SJCRH30 (cell line): ENCODE measurements around the gene RUFY1. TPM values are rescaled to one million over a fixed set of nuclear protein-coding genes. Genes with fewer than 3 reads are reported as not detected.

ENCODE experiments used
- DNase-seq, 2 experiments: peaks; one replicate each; pipeline ENCODE4 v3.0.0-alpha.2; 2015 to 2020
- H3K27ac ChIP-seq: fragments of 250-450 bp; sonication (Bioruptor Pico); 2 replicates; pipeline ENCODE4 v1.5.1; 2020; ENCODE audit warnings: mild to moderate bottlenecking, moderate library complexity
- H3K27me3 ChIP-seq: fragments of 250-450 bp; sonication (Bioruptor Pico); 2 replicates; pipeline ENCODE4 v1.5.1; 2020; ENCODE audit warnings: mild to moderate bottlenecking, moderate library complexity
- H3K36me3 ChIP-seq: fragments of 250-450 bp; sonication (Bioruptor Pico); 2 replicates; pipeline ENCODE4 v1.5.1; 2020; ENCODE audit warnings: mild to moderate bottlenecking, moderate library complexity
- H3K4me1 ChIP-seq: fragments of 250-450 bp; sonication (Bioruptor Pico); 2 replicates; pipeline ENCODE4 v1.5.1; 2020; ENCODE audit warnings: mild to moderate bottlenecking, moderate library complexity
- H3K4me3 ChIP-seq: fragments of 250-450 bp; sonication (Bioruptor Pico); 2 replicates; pipeline ENCODE4 v1.5.1; 2020; ENCODE audit warnings: mild to moderate bottlenecking, moderate library complexity
- H3K9me3 ChIP-seq: fragments of 250-450 bp; sonication (Bioruptor Pico); replicated peaks from 2 replicates; pipeline ENCODE4 v1.5.1; 2020; ENCODE audit warnings: mild to moderate bottlenecking, moderate library complexity
- total RNA-seq: library from RNA; depleted of rRNA; stranded (reverse); fragments of >200 nt; shearing (Covaris generic); gene quantifications from 2 replicates; pipeline ENCODE4 v1.2.3, GENCODE V29; 2014

RUFY1 gene
- total RNA-seq, 1 experiment from 2014 or later = 25.7 TPM

- no peaks in the 10 kb centered on the region for H3K4me1 ChIP-seq
- no peak for DNase-seq
- no peaks in the 10 kb centered on the region for H3K9me3 ChIP-seq
- H3K36me3 ChIP-seq = peaks cover 37% of the 10 kb centered on the region
- no peak overlapping the region for H3K4me3 ChIP-seq
- H3K27ac ChIP-seq = no peak overlapping the region
- no peaks in the 10 kb centered on the region for H3K27me3 ChIP-seq
Measured at GRCh38 chr5:179564526-179564925, 14.2 kb downstream of the RUFY1 start.

- peak in 1 of 2 experiments; percentile 14 for DNase-seq
- Histone ChIP-seq H3K27ac (no peak overlapping the region), H3K36me3 (peaks cover 46% of the 10 kb centered on the region), H3K27me3 (no peaks in the 10 kb centered on the region), H3K4me1 (no peaks in the 10 kb centered on the region), H3K4me3 (no peak overlapping the region), H3K9me3 (no peaks in the 10 kb centered on the region)
Measured at GRCh38 chr5:179568721-179569120, 18.4 kb downstream of the RUFY1 start.

GRCh38 chr5:179572386-179572785 is 22.0 kb downstream of the RUFY1 start:
- Histone ChIP-seq H3K4me1 (no peaks in the 10 kb centered on the region), H3K4me3 (no peak overlapping the region), H3K27me3 (no peaks in the 10 kb centered on the region), H3K27ac (no peak overlapping the region), H3K36me3 (peaks cover 41% of the 10 kb centered on the region), H3K9me3 (no peaks in the 10 kb centered on the region)
- no peak for DNase-seq

GRCh38 chr5:179577286-179577960 is 27.1 kb downstream of the RUFY1 start:
- H3K36me3 ChIP-seq = peaks cover 19% of the 10 kb centered on the region
- H3K4me3 ChIP-seq = no peak overlapping the region

DNA sequence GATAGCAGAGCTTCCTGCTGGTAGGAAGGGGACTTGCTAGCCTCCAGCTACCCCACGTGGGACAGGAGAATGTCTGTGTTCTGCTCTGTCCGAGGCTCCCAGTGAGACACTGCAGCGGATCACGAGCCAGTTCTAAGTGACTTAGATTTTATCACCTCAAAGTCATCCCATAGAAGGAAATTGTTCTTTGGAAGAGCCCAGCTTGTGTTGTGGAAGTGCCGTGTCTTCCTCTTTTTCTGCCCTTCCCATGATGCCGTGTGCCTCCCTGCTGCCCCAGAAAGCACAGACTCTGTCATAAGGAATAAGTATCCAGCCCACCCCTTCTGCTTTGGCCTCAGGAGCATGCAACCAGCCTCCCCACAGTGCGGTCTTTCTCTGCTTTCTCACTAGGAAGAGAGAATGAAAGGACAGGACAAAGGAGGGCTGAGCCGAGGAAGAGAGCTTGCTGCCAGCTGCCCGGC is 35.6 kb downstream of the RUFY1 start:
- Histone ChIP-seq H3K36me3 (peaks cover 32% of the 10 kb centered on the region), H3K9me3 (no peaks in the 10 kb centered on the region)
- no peak for DNase-seq

More at GRCh38 chr5:179577286-179577960, 27.1 kb downstream of the RUFY1 start:
- DNase-seq = no peak
- H3K4me1 ChIP-seq = no peaks in the 10 kb centered on the region
- H3K9me3 ChIP-seq = no peaks in the 10 kb centered on the region
- no peak overlapping the region for H3K27ac ChIP-seq
- H3K27me3 ChIP-seq = no peaks in the 10 kb centered on the region

GRCh38 chr5:179588166-179588565 is 37.8 kb downstream of the RUFY1 start:
- Histone ChIP-seq H3K4me1 (no peaks in the 10 kb centered on the region), H3K36me3 (peaks cover 36% of the 10 kb centered on the region), H3K4me3 (no peak overlapping the region), H3K9me3 (no peaks in the 10 kb centered on the region), H3K27ac (no peak overlapping the region), H3K27me3 (no peaks in the 10 kb centered on the region)
- DNase-seq = no peak

More for the DNA sequence above, 35.6 kb downstream of the RUFY1 start:
- Histone ChIP-seq H3K27me3 (no peaks in the 10 kb centered on the region), H3K4me3 (no peak overlapping the region), H3K27ac (no peak overlapping the region), H3K4me1 (no peaks in the 10 kb centered on the region)

- Histone ChIP-seq H3K4me3 (no peak overlapping the region), H3K27ac (no peak overlapping the region), H3K4me1 (no peaks in the 10 kb centered on the region), H3K27me3 (no peaks in the 10 kb centered on the region), H3K36me3 (peaks cover 40% of the 10 kb centered on the region), H3K9me3 (no peaks in the 10 kb centered on the region)
- no peak for DNase-seq
Measured at GRCh38 chr5:179595916-179596315, 45.6 kb downstream of the RUFY1 start.

DNA sequence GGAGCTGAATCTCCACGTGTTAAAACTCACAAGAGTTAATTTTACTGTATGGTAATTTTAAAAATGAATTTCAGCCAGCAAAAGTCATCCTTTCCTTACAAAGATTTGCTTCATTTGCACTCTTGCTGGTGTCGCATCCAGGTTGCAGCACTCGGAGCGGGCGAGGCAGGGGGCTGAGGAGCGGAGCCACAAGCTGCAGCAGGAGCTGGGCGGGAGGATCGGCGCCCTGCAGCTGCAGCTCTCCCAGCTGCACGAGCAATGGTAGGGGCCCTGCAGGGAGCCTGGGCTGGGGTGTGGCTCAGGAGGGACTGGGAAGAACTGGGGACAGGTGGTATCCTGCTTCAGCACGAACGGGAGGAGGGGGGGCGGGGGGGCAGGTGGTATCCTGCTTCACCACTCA is 46.1 kb downstream of the RUFY1 start:
- Histone ChIP-seq H3K27me3 (no peaks in the 10 kb centered on the region), H3K4me3 (no peak overlapping the region), H3K4me1 (no peaks in the 10 kb centered on the region), H3K9me3 (no peaks in the 10 kb centered on the region), H3K27ac (no peak overlapping the region), H3K36me3 (peaks cover 37% of the 10 kb centered on the region)
- no peak for DNase-seq

DNA sequence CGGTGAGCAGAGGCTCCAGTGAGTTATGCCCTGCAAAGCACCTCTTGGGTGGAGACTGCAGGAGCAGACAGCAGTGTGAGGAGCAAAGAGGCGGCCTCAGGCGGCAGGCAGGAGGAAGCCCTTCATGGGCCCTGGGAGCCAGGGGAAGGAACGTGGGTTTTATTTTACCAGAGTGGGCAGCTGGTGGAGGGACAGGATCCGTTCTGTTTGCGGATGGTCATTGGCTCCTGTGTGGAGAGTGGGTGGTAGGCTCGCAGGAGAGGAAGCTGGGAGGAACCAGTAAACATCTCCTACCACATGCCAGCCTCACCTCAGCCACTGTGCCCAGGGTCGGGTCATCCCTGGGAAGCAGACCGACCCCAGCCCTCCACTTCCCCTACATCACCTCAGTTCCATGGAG is 48.7 kb downstream of the RUFY1 start:
- no peaks in the 10 kb centered on the region for H3K9me3 ChIP-seq
- peaks cover 23% of the 10 kb centered on the region for H3K36me3 ChIP-seq
- no peak overlapping the region for H3K4me3 ChIP-seq
- H3K27me3 ChIP-seq = no peaks in the 10 kb centered on the region
- no peak overlapping the region for H3K27ac ChIP-seq
- no peaks in the 10 kb centered on the region for H3K4me1 ChIP-seq
- DNase-seq = no peak

- H3K27ac ChIP-seq = no peak overlapping the region
Measured at GRCh38 chr5:179599566-179599965, 49.2 kb downstream of the RUFY1 start.

DNA sequence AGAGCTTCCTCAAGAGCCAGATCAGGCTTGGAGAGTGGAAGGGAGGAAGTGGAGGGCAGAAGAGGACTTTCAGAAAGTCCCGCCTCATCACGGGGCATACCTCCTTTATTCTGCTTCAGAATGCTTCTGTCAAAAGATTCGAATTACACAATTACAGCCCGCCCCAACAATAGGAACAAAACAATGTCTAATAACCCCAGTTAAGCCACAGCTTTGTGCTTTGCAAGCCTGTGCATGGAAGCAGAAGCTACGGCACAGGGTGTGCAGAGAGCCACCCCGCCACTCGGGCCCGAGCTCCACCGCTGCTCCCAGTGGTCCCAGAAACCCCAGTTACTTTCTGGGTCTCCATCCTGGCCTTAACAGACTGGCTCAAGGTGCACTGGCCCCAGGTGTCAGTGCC is 49.6 kb downstream of the RUFY1 start:
- no peak for DNase-seq
- no peaks in the 10 kb centered on the region for H3K4me1 ChIP-seq
- no peaks in the 10 kb centered on the region for H3K27me3 ChIP-seq
- H3K27ac ChIP-seq = no peak overlapping the region
- no peaks in the 10 kb centered on the region for H3K9me3 ChIP-seq
- peaks cover 22% of the 10 kb centered on the region for H3K36me3 ChIP-seq
- H3K4me3 ChIP-seq = no peak overlapping the region

More at GRCh38 chr5:179599566-179599965, 49.2 kb downstream of the RUFY1 start:
- no peak for DNase-seq
- H3K36me3 ChIP-seq = peaks cover 26% of the 10 kb centered on the region
- H3K27me3 ChIP-seq = no peaks in the 10 kb centered on the region
- no peak overlapping the region for H3K4me3 ChIP-seq
- H3K9me3 ChIP-seq = no peaks in the 10 kb centered on the region
- no peaks in the 10 kb centered on the region for H3K4me1 ChIP-seq

DNA sequence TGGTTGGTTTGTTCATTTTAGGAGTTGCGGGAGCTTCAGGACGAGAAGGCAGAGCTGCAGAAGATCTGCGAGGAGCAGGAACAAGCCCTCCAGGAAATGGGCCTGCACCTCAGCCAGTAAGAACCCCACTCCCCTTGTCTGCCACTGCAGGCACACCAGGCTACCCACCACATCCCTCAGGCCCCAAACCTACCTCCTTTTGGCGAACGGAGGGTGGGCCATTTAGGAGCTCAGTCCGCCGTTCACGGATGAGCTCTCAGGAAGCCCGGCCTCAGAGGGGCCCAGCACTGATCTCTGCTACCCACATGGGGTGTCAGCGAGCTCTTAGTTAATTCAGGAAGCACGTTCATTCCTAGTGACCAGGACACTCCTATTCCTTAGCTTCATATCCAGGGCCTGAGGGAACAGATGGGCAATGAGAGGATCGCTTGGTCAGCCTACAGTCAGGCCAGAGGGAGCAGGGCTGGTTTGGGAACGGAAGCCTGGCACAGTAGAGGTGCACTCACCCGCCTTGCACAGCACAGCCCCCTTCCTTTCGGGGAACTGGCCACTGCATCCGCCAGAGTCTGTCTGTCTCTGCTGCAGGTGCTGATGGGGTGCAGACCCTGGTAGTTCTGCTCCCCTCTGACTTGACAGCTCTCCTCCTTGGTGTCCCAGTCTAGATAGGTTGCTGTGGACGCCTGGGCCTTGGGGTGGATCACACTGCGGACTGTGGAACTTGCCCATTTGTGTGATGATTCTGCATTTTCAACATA is 51.7 kb downstream of the RUFY1 start:
- no peak for DNase-seq
- H3K27ac ChIP-seq = no peak overlapping the region
- H3K36me3 ChIP-seq = peaks cover 19% of the 10 kb centered on the region

GRCh38 chr5:179603308-179603707 is 53.0 kb downstream of the RUFY1 start:
- H3K27me3 ChIP-seq = no peaks in the 10 kb centered on the region
- H3K9me3 ChIP-seq = no peaks in the 10 kb centered on the region
- DNase-seq = no peak
- H3K4me3 ChIP-seq = no peak overlapping the region
- peaks cover 20% of the 10 kb centered on the region for H3K36me3 ChIP-seq
- no peak overlapping the region for H3K27ac ChIP-seq
- H3K4me1 ChIP-seq = no peaks in the 10 kb centered on the region

More for the DNA sequence above, 51.7 kb downstream of the RUFY1 start:
- Histone ChIP-seq H3K4me1 (no peaks in the 10 kb centered on the region), H3K9me3 (no peaks in the 10 kb centered on the region), H3K27me3 (no peaks in the 10 kb centered on the region), H3K4me3 (no peak overlapping the region)

DNA sequence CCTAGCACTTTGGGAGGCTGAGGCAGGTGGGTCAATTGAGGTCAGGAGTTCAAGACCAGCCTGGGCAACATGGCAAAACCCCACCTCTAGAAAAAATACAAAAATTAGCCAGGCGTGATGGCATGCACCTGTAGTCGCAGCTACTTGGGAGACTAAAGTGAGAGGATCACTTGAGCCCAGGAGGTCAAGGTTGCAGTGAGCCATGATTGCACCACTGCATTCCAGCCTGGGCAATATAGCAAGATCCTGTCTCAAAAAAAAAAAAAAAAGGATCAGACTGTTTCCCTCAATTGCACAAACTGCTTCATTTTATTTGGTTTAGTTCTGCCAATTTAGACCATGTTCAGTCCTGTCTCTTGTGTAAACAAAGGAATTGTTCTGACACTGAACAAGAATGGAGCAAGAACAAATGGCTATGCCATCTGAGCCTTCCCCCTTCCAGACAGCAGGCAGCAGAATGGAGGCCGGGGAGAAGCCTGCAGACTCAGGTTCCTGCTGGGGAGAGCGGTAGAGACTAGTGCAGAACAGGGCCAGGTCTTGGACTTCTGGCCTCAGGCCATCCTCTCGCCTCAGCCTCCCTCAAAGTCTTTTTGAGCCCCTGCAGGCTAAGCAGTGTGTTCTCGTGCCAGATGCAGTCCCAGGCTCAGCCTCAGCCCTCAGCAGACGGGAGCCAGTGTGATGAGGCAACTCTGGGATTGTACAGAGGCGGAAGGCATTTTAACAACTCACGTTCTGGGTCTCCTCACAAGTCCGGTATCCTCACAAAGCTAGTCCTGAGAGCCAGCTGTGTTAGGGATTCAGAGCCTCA is 54.9 kb downstream of the RUFY1 start:
- Histone ChIP-seq H3K27me3 (no peaks in the 10 kb centered on the region), H3K9me3 (no peaks in the 10 kb centered on the region), H3K27ac (no peak overlapping the region), H3K4me1 (no peaks in the 10 kb centered on the region), H3K36me3 (peaks cover 31% of the 10 kb centered on the region), H3K4me3 (no peak overlapping the region)
- no peak for DNase-seq
